GM19372 (cell line): ENCODE results near the gene CEP192.

ENCODE experiments used
- ATAC-seq: cut with Tn5 transposase; IDR thresholded peaks from one replicate; pipeline ENCODE4 v1.9.1; 2021; ENCODE audit warnings: mild to moderate bottlenecking, low read depth, moderate library complexity; ENCODE audit not compliant: unreplicated experiment

CEP192 gene

DNA sequence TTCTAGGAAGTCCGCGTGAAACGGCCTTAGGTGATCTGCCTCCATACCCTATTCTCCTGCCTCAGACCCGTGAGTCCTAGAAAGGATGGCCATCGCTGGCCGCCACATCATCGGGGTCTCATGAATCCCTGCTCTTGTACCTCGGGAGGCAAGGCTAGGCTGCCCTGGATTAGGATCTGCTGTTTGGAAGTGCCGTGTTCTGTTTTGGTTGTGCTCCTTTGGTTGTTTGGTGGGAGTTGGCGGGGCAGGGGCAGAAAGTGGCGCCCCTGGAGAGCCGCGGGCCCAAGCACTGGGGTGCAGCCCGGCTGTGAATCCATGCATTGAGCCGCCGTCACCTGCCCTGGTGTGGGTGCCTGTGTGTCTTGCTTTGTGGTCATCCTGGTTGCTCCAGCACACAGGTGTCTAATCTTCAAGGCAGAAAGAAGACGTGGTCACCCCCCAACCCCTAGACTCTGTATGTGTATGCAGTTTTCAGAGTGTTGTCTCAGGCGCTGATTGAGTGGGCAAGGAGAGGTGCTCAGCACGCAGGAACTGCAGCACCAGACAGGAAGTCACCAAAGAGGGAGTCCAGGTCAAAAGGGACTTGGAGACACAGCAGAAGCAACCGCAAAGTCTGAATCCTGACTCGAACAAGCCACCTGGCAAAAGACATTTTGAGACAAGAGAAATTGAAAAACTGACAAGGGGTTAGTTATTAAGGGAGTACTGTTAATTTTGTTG lies 147.4 kb downstream of the CEP192 start:
- ATAC-seq, result no peak

DNA sequence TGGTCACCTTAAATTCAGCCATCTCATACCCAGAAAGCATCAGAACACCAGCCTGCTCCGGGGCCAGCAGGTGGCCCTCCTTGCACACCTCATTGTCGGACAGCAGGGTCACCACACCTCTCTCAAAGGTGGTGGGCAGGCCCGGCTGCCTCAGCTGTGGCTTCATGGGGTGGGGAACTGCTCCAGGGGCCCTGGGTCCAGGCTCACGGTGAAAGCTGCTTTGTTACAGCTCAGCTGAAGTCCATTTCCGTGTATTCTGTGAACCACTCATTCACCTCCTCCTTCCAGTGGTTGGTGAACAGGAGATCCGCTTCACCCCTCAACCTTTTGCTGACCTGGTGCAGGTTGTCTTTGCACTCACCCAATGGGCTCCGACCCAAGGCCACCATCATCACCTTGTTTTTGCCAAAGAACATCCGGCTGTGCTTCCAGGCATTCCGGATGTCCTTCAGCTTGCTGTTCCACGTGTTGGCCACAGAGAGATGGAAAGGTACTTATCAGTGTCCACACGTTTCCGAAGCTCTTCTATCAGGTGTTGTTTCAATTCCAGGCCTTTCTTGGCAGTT lies 148.8 kb downstream of the CEP192 start:
- ATAC-seq, result no peak

DNA sequence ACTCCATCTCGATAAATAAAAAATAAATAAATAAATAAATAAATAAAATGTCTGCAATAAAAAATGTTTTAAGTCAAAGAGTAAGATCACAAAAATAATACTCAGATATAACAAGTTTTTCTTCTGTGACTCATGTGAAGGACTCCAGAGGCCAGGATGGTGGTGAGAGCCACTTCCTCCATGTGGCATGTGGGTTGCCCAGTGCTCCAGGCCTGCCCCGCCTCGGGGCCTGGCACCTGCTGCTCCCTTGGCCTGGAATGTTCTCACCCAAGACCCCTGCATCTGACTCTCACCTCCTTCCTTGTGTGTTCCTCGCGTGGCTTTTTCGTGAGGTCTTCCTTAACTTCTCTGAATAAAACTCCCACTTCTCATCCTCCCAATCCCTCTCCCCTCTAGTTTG lies 150.0 kb downstream of the CEP192 start:
- no peak for ATAC-seq

DNA sequence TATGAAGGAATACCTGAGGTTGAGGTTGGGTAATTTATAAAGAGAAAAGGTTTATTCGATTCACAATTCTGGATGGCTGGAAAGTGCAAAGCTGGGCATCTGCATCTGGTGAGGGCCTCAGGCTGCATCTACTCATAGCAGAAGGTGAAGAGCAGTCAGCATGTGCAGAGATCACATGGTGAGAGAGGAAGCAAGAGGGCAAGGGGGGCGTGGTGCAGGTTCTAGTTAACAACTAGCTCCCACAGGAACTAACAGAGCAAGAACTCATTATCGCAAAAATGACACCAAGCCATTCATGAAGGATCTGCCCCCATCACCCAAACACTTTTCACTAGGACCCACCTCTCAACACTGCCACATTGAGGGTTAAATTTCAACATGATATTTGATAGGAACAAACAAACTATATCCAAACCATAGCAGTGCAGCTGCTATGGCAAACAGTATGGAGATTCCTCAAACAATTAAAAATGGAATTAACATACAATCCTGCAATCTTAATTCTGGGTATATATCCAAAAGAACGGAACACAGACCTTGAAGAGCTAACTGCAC lies 154.6 kb downstream of the CEP192 start:
- no peak for ATAC-seq

DNA sequence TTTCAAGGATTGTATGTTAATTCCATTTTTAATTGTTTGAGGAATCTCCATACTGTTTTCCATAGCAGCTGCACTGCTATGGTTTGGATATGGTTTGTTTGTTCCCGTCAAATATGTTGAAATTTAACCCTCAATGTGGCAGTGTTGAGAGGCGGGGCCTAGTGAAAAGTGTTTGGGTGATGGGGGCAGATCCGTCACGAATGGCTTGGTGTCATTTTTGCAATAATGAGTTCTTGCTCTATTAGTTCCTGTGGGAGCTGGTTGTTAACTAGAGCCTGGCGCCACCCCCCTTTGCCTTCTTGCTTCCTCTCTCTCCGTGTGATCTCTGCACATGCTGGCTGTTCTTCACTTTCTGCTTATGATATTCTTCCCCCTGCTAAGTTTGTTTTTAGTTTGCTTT lies 156.0 kb downstream of the CEP192 start:
- no peak for ATAC-seq

DNA sequence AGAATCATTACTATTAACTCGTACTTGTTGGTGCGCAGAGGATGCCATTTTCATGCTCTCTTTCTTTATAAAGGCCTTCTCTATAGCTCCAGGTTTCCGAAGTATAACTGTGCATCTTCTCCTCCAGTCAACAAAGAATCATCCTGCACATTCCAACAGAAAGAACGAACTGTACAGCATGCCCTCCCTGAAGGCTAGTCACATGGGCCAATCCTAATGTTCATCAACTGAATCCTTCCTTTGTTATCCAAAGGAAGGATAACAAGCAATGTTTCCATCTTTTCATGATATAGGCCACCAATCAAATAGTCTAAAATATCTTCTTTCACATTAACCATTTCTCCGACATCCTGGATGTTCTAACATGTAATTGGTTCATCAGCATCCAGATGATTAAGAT lies 160.5 kb downstream of the CEP192 start:
- no peak for ATAC-seq

DNA sequence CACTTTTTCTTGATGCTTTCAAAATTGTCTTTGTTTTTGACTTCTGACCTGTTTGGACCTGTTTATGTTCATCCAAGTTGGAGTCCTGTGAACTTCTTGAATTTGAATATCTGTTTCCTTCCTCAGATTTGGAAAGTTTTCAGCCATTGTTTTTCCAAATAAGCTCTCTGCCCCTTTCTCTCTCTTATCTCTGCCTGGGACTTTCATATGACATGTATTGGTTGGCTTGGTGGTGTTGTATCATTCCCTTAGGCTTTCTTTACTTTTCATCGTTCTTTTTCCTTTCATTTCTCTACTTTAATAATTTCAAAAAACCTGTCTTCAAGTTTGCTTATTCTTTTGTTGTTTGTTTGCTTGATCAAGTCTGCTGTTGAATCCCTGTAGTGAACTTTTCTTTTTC lies 167.3 kb downstream of the CEP192 start:
- no peak for ATAC-seq

DNA sequence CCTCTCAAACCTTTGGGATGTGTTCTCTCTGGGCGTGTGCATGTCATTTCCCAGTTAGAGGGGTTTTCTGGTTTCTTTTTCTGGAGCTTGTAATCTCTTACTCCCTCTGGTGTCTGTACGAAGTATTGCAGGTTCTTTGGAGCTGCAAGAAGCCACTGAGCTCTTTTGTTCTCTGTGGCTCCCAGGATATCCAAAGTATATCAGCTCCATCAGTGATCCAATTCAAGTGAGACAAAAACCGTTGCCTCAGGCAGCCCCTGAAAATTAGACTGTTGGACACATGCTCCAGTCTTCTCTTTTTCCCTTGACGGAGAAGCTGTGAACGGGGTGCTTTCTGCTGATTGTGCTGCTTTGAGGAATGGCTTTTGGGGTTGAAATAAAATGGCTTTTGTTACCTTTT lies 168.4 kb downstream of the CEP192 start:
- ATAC-seq, result no peak

DNA sequence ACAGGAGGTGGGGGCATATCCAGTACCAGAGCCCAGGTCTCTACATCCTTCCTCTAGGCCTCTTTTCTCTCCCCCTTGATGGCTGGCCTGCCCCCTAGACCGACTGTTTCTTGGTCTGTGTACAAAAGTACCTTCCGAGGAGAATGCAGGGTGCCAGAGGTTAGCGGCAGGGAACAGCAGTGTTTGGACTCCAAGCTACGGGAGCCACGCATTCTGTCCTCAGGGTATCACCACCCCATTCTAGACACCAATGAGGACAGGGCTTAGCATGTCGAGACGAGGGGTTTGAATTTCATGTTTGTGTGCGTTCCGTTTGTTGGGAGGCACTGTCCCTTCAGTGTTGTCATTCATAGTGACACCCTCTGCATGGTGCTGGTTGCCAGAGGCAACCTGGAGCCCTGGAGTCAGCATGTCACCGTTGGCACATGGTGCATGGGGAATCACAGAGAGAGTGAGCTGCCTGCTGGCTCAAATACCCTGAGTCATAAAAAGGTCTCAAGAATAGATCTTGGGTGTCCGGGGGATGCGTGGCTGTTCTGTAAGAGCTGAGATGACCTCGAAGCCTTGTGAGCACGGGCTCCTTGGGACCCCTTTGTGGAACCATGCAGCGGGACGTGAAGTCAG lies 170.2 kb downstream of the CEP192 start:
- ATAC-seq, result no peak

DNA sequence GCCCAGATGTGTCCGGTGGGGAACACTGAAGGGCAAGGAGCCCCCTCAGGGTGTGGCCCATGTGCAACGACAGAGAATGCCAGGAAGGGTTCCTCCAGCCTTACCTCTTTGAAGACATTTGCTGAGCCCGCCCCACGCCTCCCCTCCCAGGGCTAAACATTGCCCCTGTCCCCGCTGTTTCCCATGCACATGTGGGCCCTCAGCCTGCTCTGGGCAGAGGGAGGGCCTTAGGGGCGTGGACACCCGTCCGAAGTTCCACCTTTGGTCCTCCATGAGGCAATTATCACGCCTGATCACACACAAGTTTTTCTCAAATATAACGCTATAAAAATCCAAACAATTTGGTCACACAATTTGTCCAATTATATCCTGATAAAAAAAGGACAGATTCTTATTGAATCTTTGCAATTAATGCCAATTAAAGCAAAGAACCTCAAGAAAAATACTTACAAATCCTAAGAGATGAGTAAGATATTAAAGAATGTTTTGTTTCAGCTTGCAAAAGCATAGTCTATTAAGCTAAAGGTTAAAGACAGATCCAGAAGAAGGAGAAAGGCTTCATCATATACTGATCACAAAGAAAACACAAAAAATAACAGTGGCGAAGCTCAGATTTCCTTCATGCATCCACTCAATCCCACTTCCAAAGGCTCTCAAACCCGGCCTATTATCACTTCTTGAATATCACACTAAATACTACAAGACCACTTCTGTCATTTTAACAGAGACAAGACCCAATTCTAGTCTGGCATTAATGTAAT lies 172.2 kb downstream of the CEP192 start:
- ATAC-seq, result no peak

DNA sequence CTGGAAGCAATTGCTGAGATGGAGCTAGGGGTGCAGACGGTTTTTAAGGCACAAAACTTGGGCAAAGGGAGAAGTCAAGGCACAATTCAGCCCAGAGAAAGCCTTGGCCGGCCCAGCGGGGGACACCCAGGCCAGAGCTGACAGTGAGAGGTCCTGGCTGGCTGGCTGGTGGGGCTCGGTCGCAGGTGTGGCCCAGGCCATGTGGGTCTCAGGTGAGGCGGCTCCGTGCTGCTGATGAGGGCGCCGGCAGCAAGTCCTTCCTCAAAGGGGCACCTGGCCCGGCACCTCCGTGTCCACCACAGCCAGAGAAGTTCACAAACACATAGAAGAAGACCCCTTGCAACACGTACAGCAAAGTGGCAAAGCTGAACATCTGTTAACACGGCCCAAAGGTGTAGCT lies 173.2 kb downstream of the CEP192 start:
- no peak for ATAC-seq

DNA sequence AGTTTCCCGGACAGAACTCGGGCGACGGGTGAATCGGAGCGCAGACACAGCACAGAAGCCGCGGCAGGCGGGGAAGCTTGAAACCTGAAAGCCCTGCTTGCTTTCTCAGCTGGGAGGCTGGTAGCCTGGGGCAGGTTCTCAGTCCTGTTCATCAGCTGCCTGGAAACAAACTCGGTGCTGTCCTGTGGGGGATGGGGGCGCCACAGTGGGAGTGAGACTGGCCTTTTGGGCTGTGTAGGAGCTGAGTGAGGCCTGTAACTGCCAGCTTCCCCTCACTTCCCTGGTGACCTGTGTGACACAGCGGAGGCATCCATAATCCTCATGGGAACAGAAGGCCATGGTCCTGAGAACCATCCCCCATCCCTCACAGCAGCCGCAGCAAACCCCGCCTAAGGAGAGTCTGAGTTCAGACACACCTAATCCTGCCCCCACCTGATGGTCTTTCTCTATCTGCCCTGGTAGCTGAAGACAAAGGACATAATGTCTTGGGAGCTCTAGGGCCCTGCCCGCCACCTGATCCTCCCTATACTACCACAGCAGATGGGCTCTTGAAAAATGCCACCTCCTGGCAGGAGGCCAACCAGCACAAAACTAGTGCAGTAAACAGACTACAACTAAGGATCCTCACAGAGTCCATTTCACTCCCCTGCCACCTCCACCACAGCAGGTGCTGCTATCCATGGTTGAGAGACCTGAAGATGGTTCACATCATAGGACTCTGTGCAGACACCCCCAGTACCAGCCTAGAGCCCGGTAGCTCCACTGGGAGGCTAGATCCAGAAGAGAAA lies 174.7 kb downstream of the CEP192 start:
- ATAC-seq, result no peak

DNA sequence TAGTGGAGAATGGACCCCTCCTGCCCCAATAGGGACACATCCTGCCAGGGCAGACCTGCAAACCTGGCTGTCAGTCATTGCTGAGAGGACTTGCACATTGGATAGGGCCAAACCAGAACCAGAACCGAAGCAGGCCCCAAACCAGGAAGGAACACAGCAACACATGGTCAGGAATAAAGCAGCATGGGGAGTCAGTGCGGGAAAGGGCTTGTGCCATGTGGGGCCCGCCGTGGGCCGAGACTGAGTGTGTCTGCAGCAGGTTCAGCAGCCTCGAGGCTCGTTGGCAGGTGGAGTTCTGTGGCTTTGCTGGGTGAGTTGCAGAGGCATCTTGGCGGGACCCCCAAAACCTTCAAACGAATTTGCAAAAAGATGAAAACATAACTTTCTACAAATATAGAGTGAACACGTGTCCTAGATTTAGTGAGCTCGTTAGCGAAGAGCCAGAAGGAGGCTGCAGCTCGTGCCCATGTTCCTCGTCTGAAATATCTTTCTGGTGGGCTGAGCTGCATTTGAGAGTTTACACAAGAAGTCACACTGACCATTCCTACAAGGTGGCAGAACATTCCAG lies 182.5 kb downstream of the CEP192 start:
- no peak for ATAC-seq
